ENCODE measurements around the gene GET4. TPM values are rescaled to one million over a fixed set of nuclear protein-coding genes. Genes with fewer than 3 reads are reported as not detected.

The GET4 gene
- total and polyA plus RNA-seq, 2 of the 13 experiments (the other 11 are each of a cell fraction or from before 2014, with no cell fraction given) = 28.2 to 35.2 TPM

GRCh38 chr7:939843-940242 is 63.5 kb downstream of the GET4 start (continued):
- TF ChIP-seq FUBP1 (CRISPR knock-in tag; IDR thresholded peaks at IDR 0.05; ENCODE audit: borderline replicate concordance) (no peak), ZNF441 (CRISPR knock-in tag; IDR thresholded peaks at IDR 0.05; ENCODE audit: borderline replicate concordance) (no peak), ARNT (IDR thresholded peaks at IDR 0.05) (no peak), MTF2 (CRISPR knock-in tag; IDR thresholded peaks at IDR 0.05; ENCODE audit: borderline replicate concordance) (no peak)

- Histone ChIP-seq H4K20me1 (ENCODE audit: insufficient read depth, low read length) (no peaks in the 10 kb centered on the region), H2AFZ (ENCODE audit: low read length) (no peak overlapping the region), H3K4me3 (replicated peaks in 1 of 3; ENCODE audit: insufficient read depth in 1 of 3, low read depth in 2 of 3, low read length in 3 of 3) (no peak overlapping the region), H3K4me1 (ENCODE audit: insufficient read depth, low read length) (peaks cover 19% of the 10 kb centered on the region), H3K79me2 (ENCODE audit: insufficient read depth, low read length) (no peaks in the 10 kb centered on the region), H3K9me3 (ENCODE audit: low read length) (no peaks in the 10 kb centered on the region), H3K4me2 (ENCODE audit: low read depth, low read length) (no peak overlapping the region), H3K27me3 (ENCODE audit: control insufficient read depth in 1 of 2, insufficient read depth in 2 of 2, low read length in 2 of 2) (no peaks in the 10 kb centered on the region), H3K36me3 (replicated peaks in 1 of 2; ENCODE audit: control insufficient read depth in 1 of 2, insufficient read depth in 2 of 2, low read length in 2 of 2) (no peaks in the 10 kb centered on the region), H3K9ac (ENCODE audit: insufficient read depth, low read depth, low read length) (no peak overlapping the region), H3K27ac (ENCODE audit: extremely low read length, insufficient read depth, low read length) (no peak overlapping the region)
- CTCF ChIA-PET (ENCODE audit: low intra/inter-chr PET ratio, low total read pairs) = no interaction called here
- intact Hi-C loops (cut with micrococcal nuclease; ENCODE audit: unreplicated experiment) (no loop called here), in situ Hi-C loops (cut with HindIII; ENCODE audit: extremely low pct_ligation_motif_present, low pct_unique_long_range_greater_than_20kb) (no loop called here)
- no peak for ATAC-seq
- no peak for TF ChIP-seq PAWR (CRISPR knock-in tag; IDR thresholded peaks at IDR 0.05; ENCODE audit: borderline replicate concordance)
- TF ChIP-seq ZNF225 (CRISPR knock-in tag; IDR thresholded peaks at IDR 0.05) = no peak
- TF ChIP-seq ZNF740 (CRISPR knock-in tag; IDR thresholded peaks at IDR 0.05) = no peak
- no peak for TF ChIP-seq BATF2 (CRISPR knock-in tag; IDR thresholded peaks at IDR 0.05)
- TF ChIP-seq PITX1 (CRISPR knock-in tag; IDR thresholded peaks at IDR 0.05) = no peak
- no peak for TF ChIP-seq POGZ (CRISPR knock-in tag; IDR thresholded peaks at IDR 0.05)
- TF ChIP-seq ZNF777 (CRISPR knock-in tag; IDR thresholded peaks at IDR 0.05) = no peak
- no peak for TF ChIP-seq MATR3 (CRISPR knock-in tag; IDR thresholded peaks at IDR 0.05)
- no peak for TF ChIP-seq ARID3A (IDR thresholded peaks at IDR 0.05; ENCODE audit: low read depth, low read length)
- TF ChIP-seq ZNF329 (CRISPR knock-in tag; IDR thresholded peaks at IDR 0.05; ENCODE audit: low read depth) = no peak
- TF ChIP-seq POLR2AphosphoS2 (IDR thresholded peaks at IDR 0.05; ENCODE audit: low read depth, low read length) = no peak
- no peak for TF ChIP-seq POLR2G (IDR thresholded peaks at IDR 0.05; ENCODE audit: low read depth, low read length)
- TF ChIP-seq KDM5A (IDR thresholded peaks at IDR 0.05; ENCODE audit: borderline replicate concordance, low read length) = no peak
- POLR2A ChIA-PET = no interaction called here
- BruUV-seq (replicated peaks) = no TSS peak
- no peak for DNase-seq (ENCODE audit: low spot score)
- no peak for FAIRE-seq
- 84% methylated on average over 2 of the region's 2 CpGs for whole genome bisulfite sequencing (ENCODE audit: low lambda C conversion rate)
Measured at GRCh38 chr7:940599-941408, 64.5 kb downstream of the GET4 start.

All from HepG2 (cell line).